OCI-LY7 (cell line): ENCODE data around the gene FSD2.

Experiments used
- CTCF ChIP-seq: fragments of 200-600 bp; sonication (generic); conservative IDR thresholded peaks from 2 replicates; pipeline ENCODE4 v1.5.1; 2014; ENCODE audit warnings: mild to moderate bottlenecking, antibody characterized with exemption, low read length, moderate library complexity, mixed read lengths
- EZH2phosphoT487 ChIP-seq: fragments of 200-600 bp; sonication (generic); IDR thresholded peaks from 2 replicates; pipeline ENCODE4 v1.6.1; 2018; ENCODE audit warnings: low read depth, borderline replicate concordance, mild to moderate bottlenecking, mixed run types, antibody characterized with exemption, low read length, moderate library complexity, mixed read lengths

GRCh38 chr15:82831894-82832600, 26.2 kb upstream of the FSD2 start:
- no peak for TF ChIP-seq CTCF
- TF ChIP-seq EZH2phosphoT487 = no peak
